ENCODE measurements around the gene PPM1D.

DNA sequence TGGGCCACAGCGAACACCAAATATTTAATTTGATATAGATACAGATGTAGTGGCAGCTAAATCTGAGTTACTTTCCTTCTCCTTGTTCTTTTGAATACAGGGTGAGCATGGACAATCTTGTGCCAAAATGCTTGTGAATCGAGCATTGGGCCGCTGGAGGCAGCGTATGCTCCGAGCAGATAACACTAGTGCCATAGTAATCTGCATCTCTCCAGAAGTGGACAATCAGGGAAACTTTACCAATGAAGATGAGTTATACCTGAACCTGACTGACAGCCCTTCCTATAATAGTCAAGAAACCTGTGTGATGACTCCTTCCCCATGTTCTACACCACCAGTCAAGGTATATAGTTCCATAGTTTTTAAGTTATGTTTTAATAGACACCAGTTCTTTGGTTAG, 56.5 kb downstream of the PPM1D start:
- TF ChIP-seq SUZ12 (IDR thresholded peaks at IDR 0.05; ENCODE audit: extremely low read depth, insufficient read depth, insufficient read length) (no peak), YY1 (IDR thresholded peaks at IDR 0.05; ENCODE audit: insufficient read depth, insufficient read length) (no peak), ZNF274 (IDR thresholded peaks at IDR 0.05; ENCODE audit: low read depth, low read length) (no peak)

Measured in NT2/D1 (cell line).